HG03439 (cell line): ENCODE data around the gene MTMR8.
"Not testable (repeated sequence)": the region's sequence is repeated elsewhere in the genome, so short reads cannot be mapped to it uniquely, and the experiment has no call there.

Experiments used
- ATAC-seq: cut with Tn5 transposase; IDR thresholded peaks from one replicate; pipeline ENCODE4 v1.9.1; 2021; ENCODE audit warnings: mild to moderate bottlenecking, moderate library complexity; ENCODE audit not compliant: unreplicated experiment

MTMR8 gene

GRCh38 chrX:64394874-64395567 is at the start of gene MTMR8:
MTMR8 (minus strand) TSS chrX:64395452; CDS start chrX:64395363, 89 bp downstream.
- peak; percentile 97 for ATAC-seq

DNA sequence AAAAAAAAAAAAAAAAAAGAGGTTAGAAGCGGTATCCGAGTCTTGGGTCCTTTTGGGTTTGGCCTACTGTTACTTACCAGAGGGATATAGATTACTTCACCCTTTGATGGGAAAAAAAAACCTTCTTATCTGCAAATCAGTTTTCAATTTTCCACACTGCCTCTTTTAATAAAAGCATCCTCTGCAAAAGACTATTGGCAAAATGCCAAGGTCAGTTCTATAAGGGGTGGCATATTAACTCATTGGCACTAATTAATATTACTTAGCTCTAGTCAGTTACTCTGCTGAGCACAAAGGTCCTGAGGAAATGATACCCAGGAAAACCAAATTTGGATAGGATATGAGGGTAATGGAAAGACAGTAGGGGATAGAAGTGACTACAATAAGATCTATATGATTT is 44.3 kb upstream of the MTMR8 start:
- ATAC-seq, result no peak

- no peak for ATAC-seq
Measured at GRCh38 chrX:64437665-64438064, 42.4 kb upstream of the MTMR8 start.

GRCh38 chrX:64437218-64437617 is 42.0 kb upstream of the MTMR8 start:
- ATAC-seq, result no peak

- ATAC-seq, result no peak
Measured at GRCh38 chrX:64428371-64428770, 33.1 kb upstream of the MTMR8 start.

GRCh38 chrX:64427787-64428186 is 32.5 kb upstream of the MTMR8 start:
- ATAC-seq, result peak; percentile 56

- no peak for ATAC-seq
Measured at GRCh38 chrX:64427281-64427680, 32.0 kb upstream of the MTMR8 start.

DNA sequence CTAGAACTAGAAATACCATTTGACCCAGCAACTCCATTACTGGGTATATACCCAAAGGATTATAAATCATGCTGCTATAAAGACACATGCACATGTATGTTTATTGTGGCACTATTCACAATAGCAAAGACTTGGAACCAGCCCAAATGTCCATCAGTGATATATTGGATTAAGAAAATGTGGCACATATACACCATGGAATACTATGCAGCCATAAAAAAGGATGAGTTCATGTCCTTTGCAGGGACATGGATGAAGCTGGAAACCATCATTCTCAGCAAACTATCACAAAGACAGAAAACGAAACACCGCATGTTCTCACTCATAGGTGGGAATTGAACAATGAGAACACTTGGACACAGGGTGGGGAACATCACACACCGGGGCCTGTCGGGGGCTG is 14.5 kb upstream of the MTMR8 start:
- not testable (repeated sequence) for ATAC-seq

DNA sequence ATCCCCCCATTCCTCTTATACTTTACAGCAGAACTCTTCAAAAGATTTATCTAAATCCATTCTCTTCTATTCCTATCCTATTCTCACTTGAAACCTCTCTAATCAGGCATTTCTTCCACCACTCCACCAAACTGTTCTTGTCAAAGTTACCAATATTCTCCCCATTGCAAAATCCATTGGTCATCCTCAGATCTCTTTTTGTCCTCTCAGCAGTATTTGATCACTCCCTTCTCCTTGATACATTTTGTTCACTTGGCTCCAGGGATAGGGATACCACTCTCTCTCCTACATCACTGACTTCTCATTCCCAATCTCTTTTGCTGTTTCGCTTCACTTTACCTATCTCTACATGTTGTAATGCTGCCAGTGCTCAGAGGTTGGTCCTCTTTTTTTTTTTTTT is 2.8 kb upstream of the MTMR8 start:
- no peak for ATAC-seq

- ATAC-seq, result peak; percentile 21
Measured at GRCh38 chrX:64395568-64395929, 297 bp upstream of the MTMR8 start.

DNA sequence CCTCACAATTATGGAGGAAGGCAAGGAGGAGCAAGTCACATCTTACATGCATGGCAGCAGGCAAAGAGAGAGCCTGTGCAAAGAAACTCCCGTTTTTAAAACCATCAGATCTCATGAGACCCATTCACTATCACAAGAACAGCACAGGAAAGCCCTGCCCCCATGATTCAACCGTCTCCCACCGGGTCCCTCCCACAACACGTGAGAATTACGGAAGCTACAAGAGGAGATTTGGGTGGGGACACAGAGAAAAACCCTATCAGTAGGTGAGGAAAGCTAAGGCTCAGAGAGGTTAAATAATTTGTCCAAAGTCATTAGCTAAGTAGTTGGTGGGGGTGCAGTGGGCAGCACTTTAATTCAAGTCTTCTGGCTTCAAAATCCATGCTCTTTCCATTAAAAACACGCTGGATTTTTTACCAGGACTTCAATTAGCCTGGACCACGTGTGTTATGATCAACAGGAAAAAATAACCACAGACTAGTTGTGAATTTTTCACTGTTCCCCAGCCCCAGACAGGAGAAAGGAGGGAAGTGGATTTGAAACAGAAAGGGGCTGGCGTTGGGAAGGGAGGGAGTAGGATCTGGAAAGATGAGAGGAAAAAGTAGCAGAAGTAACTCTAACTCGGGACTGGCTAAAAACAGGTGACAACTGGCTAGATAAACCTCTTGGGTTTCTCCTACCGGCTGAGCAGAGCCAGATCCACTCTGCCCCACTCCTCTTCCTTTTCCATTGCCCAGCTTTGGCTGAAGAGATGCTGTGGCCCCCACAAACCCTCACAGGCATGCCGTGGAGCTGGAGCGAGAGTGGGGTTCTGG is 986 bp downstream of the MTMR8 start:
- ATAC-seq, result peak; percentile 4

GRCh38 chrX:64389489-64389888 is 5.8 kb downstream of the MTMR8 start:
- ATAC-seq, result no peak

GRCh38 chrX:64380789-64381188 is 14.5 kb downstream of the MTMR8 start:
- not testable (repeated sequence) for ATAC-seq

DNA sequence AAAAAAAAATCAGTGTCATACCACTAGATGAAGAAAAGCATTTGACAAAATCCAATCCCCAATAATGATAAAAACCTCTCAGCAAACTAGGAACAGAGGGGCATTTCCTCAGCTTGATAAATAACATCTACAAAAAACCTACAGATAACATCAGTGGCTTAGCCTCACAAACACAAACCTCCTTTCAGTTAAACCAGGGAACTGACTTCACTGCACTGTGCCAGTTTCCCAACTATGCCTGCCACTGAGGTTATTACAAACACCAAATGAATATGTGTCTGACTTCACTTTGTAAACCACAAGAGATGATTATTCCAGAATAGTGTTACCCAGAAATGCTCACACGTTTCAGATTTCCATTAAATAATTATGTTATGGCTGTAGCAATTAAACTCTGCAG is 15.3 kb downstream of the MTMR8 start:
- ATAC-seq, result no peak

GRCh38 chrX:64377753-64378152 is 17.5 kb downstream of the MTMR8 start:
- ATAC-seq, result no peak

DNA sequence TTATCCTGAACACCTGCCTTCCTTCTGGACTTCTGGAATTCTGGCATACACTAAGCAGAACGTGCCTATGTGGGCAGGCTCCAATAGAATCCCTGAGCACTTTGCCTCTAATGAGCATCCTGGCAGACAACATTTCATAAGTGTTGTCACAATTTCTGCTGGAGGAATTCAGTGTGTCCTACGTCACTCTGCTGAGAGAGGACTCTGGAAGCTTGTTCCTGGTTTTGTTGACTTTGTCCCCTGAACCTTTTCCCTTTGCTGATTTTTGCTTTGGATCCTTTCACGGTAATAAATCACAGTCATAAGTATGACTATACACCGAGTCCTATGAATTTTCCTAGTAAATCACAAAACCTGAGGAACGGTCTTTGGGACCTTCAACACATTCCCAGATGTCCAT is 43.2 kb downstream of the MTMR8 start:
- ATAC-seq, result no peak

DNA sequence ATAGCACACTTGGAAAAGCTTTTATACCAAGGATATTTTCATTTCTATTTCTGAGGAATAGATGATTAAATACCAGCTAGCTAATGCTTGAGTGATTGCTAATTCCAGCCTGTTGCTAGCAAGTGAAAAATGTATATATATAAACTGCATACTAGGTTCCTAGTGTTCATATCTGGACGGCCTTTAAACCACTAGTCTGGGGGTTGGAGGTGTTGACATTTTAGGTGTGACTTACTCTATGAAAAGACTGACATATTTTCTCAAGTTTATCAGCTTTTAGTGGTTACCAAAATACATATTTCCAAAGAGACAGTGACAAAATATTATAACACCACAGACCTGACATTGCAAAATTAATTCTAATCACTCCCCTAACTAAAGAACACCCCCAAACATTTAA is 44.7 kb downstream of the MTMR8 start:
- no peak for ATAC-seq

DNA sequence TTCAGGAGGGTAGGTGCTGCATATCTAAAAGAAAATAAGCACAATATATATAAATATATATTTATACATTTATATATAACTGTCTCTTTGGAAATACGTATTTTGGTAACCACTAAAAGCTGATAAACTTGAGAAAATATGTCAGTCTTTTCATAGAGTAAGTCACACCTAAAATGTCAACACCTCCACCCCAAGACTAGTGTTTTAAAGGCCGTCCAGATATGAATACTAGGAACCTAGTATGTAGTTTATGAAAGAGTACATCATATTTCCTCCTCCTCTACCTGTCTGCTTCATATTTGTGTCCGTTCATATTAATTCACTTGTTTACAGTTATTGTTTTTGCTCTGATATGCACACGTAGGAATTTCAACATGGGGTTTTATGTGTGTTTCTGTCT is 45.2 kb downstream of the MTMR8 start:
- no peak for ATAC-seq

DNA sequence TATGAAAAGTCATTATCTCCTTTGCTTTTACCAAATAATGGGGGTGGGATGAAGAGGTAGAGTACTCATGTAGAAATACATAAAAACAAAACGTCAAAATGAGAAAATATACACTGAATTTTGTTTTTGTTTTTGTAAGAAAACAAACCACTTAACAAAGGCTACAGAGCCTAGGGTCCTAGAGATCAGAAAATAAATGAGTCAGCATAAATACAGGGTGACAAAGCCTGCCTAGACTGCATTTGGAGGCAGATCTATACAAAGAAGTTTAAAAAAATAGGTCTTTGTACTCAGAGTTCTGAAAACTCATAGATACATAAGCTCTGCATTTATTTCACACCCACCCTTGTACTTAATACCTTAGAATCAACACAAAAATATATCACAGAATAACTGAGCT is 52.4 kb downstream of the MTMR8 start:
- no peak for ATAC-seq

DNA sequence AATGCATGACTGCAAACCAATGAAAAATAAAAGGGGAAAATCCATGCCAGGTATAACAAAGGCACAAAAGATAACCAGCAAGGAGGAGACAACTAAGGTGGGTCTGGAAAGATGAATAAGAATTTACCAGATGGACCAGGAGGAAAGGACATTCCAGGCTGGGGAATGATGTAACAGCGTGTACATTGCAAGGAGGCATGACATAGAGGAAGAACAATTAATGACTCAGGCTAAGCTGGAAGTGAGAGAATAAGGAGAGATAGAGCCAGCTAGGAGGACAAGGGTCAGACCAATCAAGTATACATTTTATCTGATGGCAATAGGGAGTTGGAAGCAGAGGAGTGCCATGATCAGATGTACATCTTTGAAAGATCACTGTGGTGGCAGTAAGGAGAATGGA is 57.0 kb downstream of the MTMR8 start:
- ATAC-seq, result no peak

DNA sequence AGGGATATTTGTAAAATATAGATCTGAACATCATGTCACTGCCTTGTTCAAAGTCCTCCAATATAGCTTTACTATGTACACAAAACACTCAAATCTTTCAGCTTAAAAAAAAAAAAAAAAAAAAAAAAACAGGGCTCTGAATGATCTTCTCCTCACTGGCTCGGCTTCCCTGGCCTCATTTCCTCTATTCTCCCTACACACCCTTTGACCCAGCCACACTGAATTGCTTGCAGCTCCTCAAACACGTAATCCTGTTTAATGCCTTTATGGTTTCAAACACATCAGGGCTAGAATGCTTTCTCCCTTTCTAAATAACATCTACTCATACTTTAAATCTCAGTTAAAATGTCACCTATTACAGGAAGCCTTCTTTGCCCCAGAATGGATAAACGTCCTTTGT is 60.8 kb downstream of the MTMR8 start:
- ATAC-seq, result no peak

DNA sequence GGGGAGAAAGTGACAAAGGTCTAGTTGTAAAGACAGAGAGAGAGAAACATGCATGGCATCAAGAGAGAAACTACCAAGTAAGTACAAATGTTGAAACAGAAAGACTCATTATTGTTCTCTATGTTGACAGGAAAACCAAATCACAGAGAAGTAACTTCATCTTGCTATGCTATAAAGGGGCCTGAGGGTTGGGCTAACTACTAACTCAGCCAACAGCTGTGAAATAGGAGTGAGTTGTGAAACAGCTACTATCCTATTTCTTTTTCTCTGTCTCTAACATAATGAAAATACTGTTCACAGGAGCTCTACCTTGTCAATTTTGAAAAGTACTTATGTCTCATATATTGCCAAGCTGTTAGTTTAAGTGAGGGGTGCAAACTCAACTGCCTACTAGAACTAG is 65.0 kb downstream of the MTMR8 start:
- ATAC-seq, result no peak
